HCT116 (cell line): ENCODE results near the gene CAB39L. TPM values are rescaled to one million over a fixed set of nuclear protein-coding genes. Genes with fewer than 3 reads are reported as not detected.

Experiments
- ATAC-seq: fragments of 200-7000 bp; cut with Tn5 transposase; 2 replicates; pipeline ENCODE4 v1.9.1; 2020; ENCODE audit warnings: mild to moderate bottlenecking, moderate library complexity
- BruUV-seq: library from RNA; stranded (reverse); fragments of 400-500 nt; replicated peaks from 2 replicates; lab custom pipeline; 2021; lab: Mats Ljungman, UMichigan
- CTCF ChIA-PET: fragments of 300-600 bp; sonication (Branson Sonifier 250); formaldehyde crosslinking; loops from one replicate; lab custom pipeline; 2021; ENCODE audit warnings: antibody characterized with exemption; lab: Charles Lee
- POLR2A ChIA-PET: fragments of 300-600, 350-600 bp; sonication (Branson Sonifier 250); formaldehyde crosslinking; loops from one replicate; lab custom pipeline; 2021; ENCODE audit warnings: antibody characterized with exemption; lab: Charles Lee
- RAD21 ChIA-PET, 2 experiments: fragments of 300-600 bp; sonication (Branson Sonifier 250); formaldehyde crosslinking; loops; one replicate each; lab custom pipeline; 2023; ENCODE audit warnings: low total read pairs in 2 of 2; ENCODE audit not compliant: uncharacterized antibody in 2 of 2, unreplicated experiment in 2 of 2, low non-redundant PET in 1 of 2; lab: Charles Lee
- DNase-seq: peaks from one replicate; pipeline ENCODE4 v3.0.0-alpha.2; 2010; ENCODE audit warnings: low read depth, low spot score
- H2AFZ ChIP-seq: fragments of 200-600 bp; shearing (Covaris generic), sonication (generic); 2 replicates; pipeline ENCODE4 v1.6.1; 2017; ENCODE audit warnings: low read depth, mixed run types, mixed read lengths, antibody characterized with exemption, low read length; ENCODE audit not compliant: poor library complexity, severe bottlenecking
- H3K27ac ChIP-seq: 2 replicates; pipeline ENCODE4 v1.5.1; 2012; ENCODE audit warnings: low read depth, low read length
- H3K27me3 ChIP-seq: fragments of 200-600 bp; sonication (generic); 2 replicates; pipeline ENCODE4 v1.6.1; 2016; ENCODE audit warnings: mixed run types, low read length, mixed read lengths; ENCODE audit not compliant: insufficient read depth
- H3K36me3 ChIP-seq, 2 experiments: fragments of 200-500 bp in 1 of 2; fragments of 200-600 bp in 1 of 2; sonication (Bioruptor generic) in 1 of 2; sonication (generic) in 1 of 2; 2 replicates each; pipeline versions ENCODE4 v1.5.1 to v1.6.1; 2014 to 2016; ENCODE audit warnings: low read length in 2 of 2, inconsistent platforms in 1 of 2, mixed read lengths in 1 of 2, mixed run types in 1 of 2; ENCODE audit not compliant: insufficient read depth in 2 of 2, control insufficient read depth in 1 of 2
- H3K4me1 ChIP-seq, 2 experiments: fragments of 200-600 bp in 1 of 2; sonication (generic) in 1 of 2; 2 replicates each; pipeline versions ENCODE4 v1.5.1 to v1.6.1; 2012 to 2017; ENCODE audit warnings: low read length in 2 of 2, inconsistent platforms in 1 of 2, mild to moderate bottlenecking in 1 of 2, mixed read lengths in 1 of 2, mixed run types in 1 of 2, moderate library complexity in 1 of 2; ENCODE audit not compliant: insufficient read depth in 2 of 2, control insufficient read depth in 1 of 2
- H3K4me2 ChIP-seq: fragments of 200-600 bp; sonication (generic); 2 replicates; pipeline ENCODE4 v1.6.1; 2017; ENCODE audit warnings: mixed run types, low read length, mixed read lengths
- H3K4me3 ChIP-seq, 2 experiments: fragments of 200-600 bp in 1 of 2; sonication (generic) in 1 of 2; replicated peaks in 1 of 2; 2 replicates each; pipeline ENCODE4 v1.5.1; 2011 to 2016; ENCODE audit warnings: low read length in 2 of 2, control low read depth in 1 of 2, low read depth in 1 of 2, mild to moderate bottlenecking in 1 of 2, mixed read lengths in 1 of 2, mixed run types in 1 of 2
- H3K79me2 ChIP-seq: fragments of 200-600 bp; sonication (generic); 2 replicates; pipeline ENCODE4 v1.6.1; 2017; ENCODE audit warnings: mild to moderate bottlenecking, mixed run types, low read length, moderate library complexity, mixed read lengths; ENCODE audit not compliant: insufficient read depth
- H3K9ac ChIP-seq: fragments of 200-600 bp; sonication (generic); 2 replicates; pipeline ENCODE4 v1.6.1; 2016; ENCODE audit warnings: low read length, mixed read lengths
- H3K9me2 ChIP-seq: fragments of 200-600 bp; sonication (generic), shearing (Covaris generic); 2 replicates; pipeline ENCODE4 v1.6.1; 2017; ENCODE audit warnings: mixed run types, mild to moderate bottlenecking, moderate library complexity; ENCODE audit not compliant: insufficient read depth
- H3K9me3 ChIP-seq, 2 experiments: fragments of 200-500 bp in 1 of 2; fragments of 200-600 bp in 1 of 2; sonication (Bioruptor generic) in 1 of 2; sonication (generic) in 1 of 2; 2 replicates each; pipeline ENCODE4 v1.6.1; 2014 to 2017; ENCODE audit warnings: low read length in 2 of 2, mixed read lengths in 2 of 2, inconsistent platforms in 1 of 2, low read depth in 1 of 2, mild to moderate bottlenecking in 1 of 2, mixed run types in 1 of 2, moderate library complexity in 1 of 2; ENCODE audit not compliant: control insufficient read depth in 1 of 2, insufficient read depth in 1 of 2
- H4K20me1 ChIP-seq: fragments of 200-600 bp; sonication (generic), shearing (Covaris generic); 2 replicates; pipeline ENCODE4 v1.6.1; 2017; ENCODE audit warnings: mixed run types, mild to moderate bottlenecking, moderate library complexity; ENCODE audit not compliant: insufficient read depth
- ATF3 ChIP-seq: IDR thresholded peaks from 2 replicates; pipeline ENCODE4 v1.6.1; 2012
- CBX3 ChIP-seq: IDR thresholded peaks from 2 replicates; pipeline ENCODE4 v1.6.1; 2012; ENCODE audit warnings: low read depth
- CEBPB ChIP-seq: IDR thresholded peaks from 2 replicates; pipeline ENCODE4 v1.6.1; 2012; ENCODE audit warnings: low read depth
- CTCF ChIP-seq, 3 experiments: fragments of 200-600 bp in 1 of 3; sonication (generic) in 1 of 3; IDR thresholded peaks in 2 of 3; conservative IDR thresholded peaks in 1 of 3; 2 replicates each; pipeline ENCODE4 v1.5.1; 2012 to 2017; ENCODE audit warnings: low read depth in 2 of 3, low read length in 2 of 3, antibody characterized with exemption in 1 of 3, borderline replicate concordance in 1 of 3, control low read depth in 1 of 3, mild to moderate bottlenecking in 1 of 3, mixed read lengths in 1 of 3, mixed run types in 1 of 3, moderate library complexity in 1 of 3; ENCODE audit not compliant: insufficient read depth in 1 of 3
- EGR1 ChIP-seq: IDR thresholded peaks from 2 replicates; pipeline ENCODE4 v1.6.1; 2012; ENCODE audit warnings: low read depth
- ELF1 ChIP-seq: IDR thresholded peaks from 2 replicates; pipeline ENCODE4 v1.6.1; 2012; ENCODE audit warnings: low read depth, borderline replicate concordance
- EZH2 ChIP-seq: fragments of 200-600 bp; sonication (generic); IDR thresholded peaks from 2 replicates; pipeline ENCODE4 v1.6.1; 2017; ENCODE audit warnings: antibody characterized with exemption, mixed run types
- EZH2phosphoT487 ChIP-seq: fragments of 200-600 bp; IDR thresholded peaks from 2 replicates; pipeline ENCODE4 v1.6.1; 2018; ENCODE audit warnings: antibody characterized with exemption, borderline replicate concordance
- FOSL1 ChIP-seq: IDR thresholded peaks from 2 replicates; pipeline ENCODE4 v1.6.1; 2012; ENCODE audit warnings: low read depth
- JUND ChIP-seq: IDR thresholded peaks from 2 replicates; pipeline ENCODE4 v1.6.1; 2012
- POLR2A ChIP-seq: IDR thresholded peaks from 2 replicates; pipeline ENCODE4 v1.7.0; 2011; ENCODE audit warnings: borderline replicate concordance; ENCODE audit not compliant: insufficient read depth, insufficient read length; ENCODE audit errors: extremely low read depth
- POLR2AphosphoS5 ChIP-seq: IDR thresholded peaks from 2 replicates; pipeline ENCODE4 v1.6.1; 2011; ENCODE audit warnings: mild to moderate bottlenecking, low read depth, low read length, moderate library complexity
- RAD21 ChIP-seq: IDR thresholded peaks from 2 replicates; pipeline ENCODE4 v1.6.1; 2012; ENCODE audit warnings: low read depth, mild to moderate bottlenecking
- SP1 ChIP-seq: IDR thresholded peaks from 2 replicates; pipeline ENCODE4 v1.6.1; 2012; ENCODE audit warnings: low read depth
- SRF ChIP-seq: IDR thresholded peaks from 2 replicates; pipeline ENCODE4 v1.6.1; 2012; ENCODE audit warnings: low read depth
- TCF7L2 ChIP-seq: IDR thresholded peaks from 2 replicates; pipeline ENCODE4 v1.7.0; 2011; ENCODE audit warnings: borderline replicate concordance, inconsistent platforms; ENCODE audit not compliant: insufficient read depth, insufficient read length; ENCODE audit errors: extremely low read depth
- YY1 ChIP-seq: IDR thresholded peaks from 2 replicates; pipeline ENCODE4 v1.6.1; 2011; ENCODE audit warnings: low read length, low read depth, moderate library complexity, mild to moderate bottlenecking; ENCODE audit not compliant: insufficient replicate concordance; ENCODE audit errors: extremely low read depth
- ZFX ChIP-seq: fragments of 450-650 bp; IDR thresholded peaks from 2 replicates; pipeline ENCODE4 v1.6.1; 2017
- ZNF274 ChIP-seq: fragments of 200-500 bp; sonication (Bioruptor generic); IDR thresholded peaks from 2 replicates; pipeline ENCODE4 v1.6.1; 2014; ENCODE audit warnings: mild to moderate bottlenecking, low read depth, low read length, inconsistent platforms
- intact Hi-C: fragments of 100-400 bp; cut with micrococcal nuclease; formaldehyde crosslinking; loops from 2 replicates; pipeline ENCODE4 v1.10.0; 2022
- total RNA-seq: library from RNA; stranded (reverse); gene quantifications from one replicate; pipeline ENCODE4 v1.2.1, GENCODE V29; 2021; ENCODE audit not compliant: unreplicated experiment
- TF ChIP-seq, protein P1 (sequence below): IDR thresholded peaks from 2 replicates; pipeline ENCODE4 v1.6.1; 2012; ENCODE audit warnings: low read depth
- TF ChIP-seq, protein P2 (sequence below): IDR thresholded peaks from 2 replicates; pipeline ENCODE4 v1.6.1; 2012

The CAB39L gene
- total RNA-seq, 1 experiment from 2014 or later: 6.1 TPM

- TF ChIP-seq, protein P1, sequence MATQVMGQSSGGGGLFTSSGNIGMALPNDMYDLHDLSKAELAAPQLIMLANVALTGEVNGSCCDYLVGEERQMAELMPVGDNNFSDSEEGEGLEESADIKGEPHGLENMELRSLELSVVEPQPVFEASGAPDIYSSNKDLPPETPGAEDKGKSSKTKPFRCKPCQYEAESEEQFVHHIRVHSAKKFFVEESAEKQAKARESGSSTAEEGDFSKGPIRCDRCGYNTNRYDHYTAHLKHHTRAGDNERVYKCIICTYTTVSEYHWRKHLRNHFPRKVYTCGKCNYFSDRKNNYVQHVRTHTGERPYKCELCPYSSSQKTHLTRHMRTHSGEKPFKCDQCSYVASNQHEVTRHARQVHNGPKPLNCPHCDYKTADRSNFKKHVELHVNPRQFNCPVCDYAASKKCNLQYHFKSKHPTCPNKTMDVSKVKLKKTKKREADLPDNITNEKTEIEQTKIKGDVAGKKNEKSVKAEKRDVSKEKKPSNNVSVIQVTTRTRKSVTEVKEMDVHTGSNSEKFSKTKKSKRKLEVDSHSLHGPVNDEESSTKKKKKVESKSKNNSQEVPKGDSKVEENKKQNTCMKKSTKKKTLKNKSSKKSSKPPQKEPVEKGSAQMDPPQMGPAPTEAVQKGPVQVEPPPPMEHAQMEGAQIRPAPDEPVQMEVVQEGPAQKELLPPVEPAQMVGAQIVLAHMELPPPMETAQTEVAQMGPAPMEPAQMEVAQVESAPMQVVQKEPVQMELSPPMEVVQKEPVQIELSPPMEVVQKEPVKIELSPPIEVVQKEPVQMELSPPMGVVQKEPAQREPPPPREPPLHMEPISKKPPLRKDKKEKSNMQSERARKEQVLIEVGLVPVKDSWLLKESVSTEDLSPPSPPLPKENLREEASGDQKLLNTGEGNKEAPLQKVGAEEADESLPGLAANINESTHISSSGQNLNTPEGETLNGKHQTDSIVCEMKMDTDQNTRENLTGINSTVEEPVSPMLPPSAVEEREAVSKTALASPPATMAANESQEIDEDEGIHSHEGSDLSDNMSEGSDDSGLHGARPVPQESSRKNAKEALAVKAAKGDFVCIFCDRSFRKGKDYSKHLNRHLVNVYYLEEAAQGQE: no peak
- TF ChIP-seq ATF3 (no peak), POLR2A (no peak), CBX3 (no peak), YY1 (no peak), POLR2AphosphoS5 (no peak), EGR1 (no peak), SP1 (no peak), ZNF274 (no peak)
- TF ChIP-seq, all 23 proteins: peak for 0
Observed at GRCh38 chr13:49287995-49288394, 155.9 kb downstream of the CAB39L start (continued).

- DNase-seq (no peak), ATAC-seq (no peak)
- no peaks in the 10 kb centered on the region; a peak in 1 of 4 replicates for H3K36me3 ChIP-seq
- no peak overlapping the region for H3K4me2 ChIP-seq
- ChIA-PET POLR2A (no interaction called here), RAD21 (no interaction called here), CTCF (interaction anchor here (1.2 to 5.1 kb wide), 7 partner anchors 9 to 180 kb away, joined by 4 to 43 read pairs (median 7); partner anchors contain the start of gene CDADC1)
- no peak overlapping the region for H3K27ac ChIP-seq
- H3K9me3 ChIP-seq: no peaks in the 10 kb centered on the region
- H2AFZ ChIP-seq: no peak overlapping the region
- TF ChIP-seq CEBPB: no peak
- TF ChIP-seq, protein P2, sequence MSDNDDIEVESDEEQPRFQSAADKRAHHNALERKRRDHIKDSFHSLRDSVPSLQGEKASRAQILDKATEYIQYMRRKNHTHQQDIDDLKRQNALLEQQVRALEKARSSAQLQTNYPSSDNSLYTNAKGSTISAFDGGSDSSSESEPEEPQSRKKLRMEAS: no peak
- no peak for TF ChIP-seq SP1
- TF ChIP-seq TCF7L2: no peak
- TF ChIP-seq EZH2phosphoT487: no peak
- no peak for TF ChIP-seq EGR1
- no peak for TF ChIP-seq ZNF274
- no peak for TF ChIP-seq POLR2A
- no peak for TF ChIP-seq ELF1
- no peak for TF ChIP-seq CBX3
- no peak for TF ChIP-seq YY1
- TF ChIP-seq POLR2AphosphoS5: no peak
- no peak for TF ChIP-seq RAD21
- no peak for TF ChIP-seq EZH2
- no peak for TF ChIP-seq CTCF (IDR thresholded peaks at IDR 0.05 in 2 of 3, conservative IDR thresholded peaks at IDR 0.05 in 1 of 3; ENCODE audit: borderline replicate concordance in 1 of 3, insufficient read depth in 1 of 3, low read depth in 2 of 3, low read length in 2 of 3)
- TF ChIP-seq JUND: no peak
- no peak for TF ChIP-seq ATF3
- TF ChIP-seq SRF: no peak
- TF ChIP-seq ZFX: no peak
- no peak for TF ChIP-seq FOSL1
- no peaks in the 10 kb centered on the region for H3K79me2 ChIP-seq
- no peaks in the 10 kb centered on the region for H3K27me3 ChIP-seq
- no peaks in the 10 kb centered on the region for H3K9me2 ChIP-seq
- no peak overlapping the region for H3K4me3 ChIP-seq
- intact Hi-C loops: no loop called here
- H3K4me1 ChIP-seq: no peaks in the 10 kb centered on the region
- no peaks in the 10 kb centered on the region for H4K20me1 ChIP-seq
- H3K9ac ChIP-seq: no peak overlapping the region
- BruUV-seq: no TSS peak
Observed at GRCh38 chr13:49279885-49280284, 164.0 kb downstream of the CAB39L start.
